COLO829 (cell line): ENCODE measurements around the gene TOM1.

Experiments
- DNase-seq: peaks from one replicate; pipeline ENCODE4 v3.0.0; 2012; ENCODE audit warnings: low spot score

Gene TOM1

GRCh38 chr22:35324067-35324466 is 24.4 kb downstream of the TOM1 start:
- DNase-seq: no peak

DNA sequence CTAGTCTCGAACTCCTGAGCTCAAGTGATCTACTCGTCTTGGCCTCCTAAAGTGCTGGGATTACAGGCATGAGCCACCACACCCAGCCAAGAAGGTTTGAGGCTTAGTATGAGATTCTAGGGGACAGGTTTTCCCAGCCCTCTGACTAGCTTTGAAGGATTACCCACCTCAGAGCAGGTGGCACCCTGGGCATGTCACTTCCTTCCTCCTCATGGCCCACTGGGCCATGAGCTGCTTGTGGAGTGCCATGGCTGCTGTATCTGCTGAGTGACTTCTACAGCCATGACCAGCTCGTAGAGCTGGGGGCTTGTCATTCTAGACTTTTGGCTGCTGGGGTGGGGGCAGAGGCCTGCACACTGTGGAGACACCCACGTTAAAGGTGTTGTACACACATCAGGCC is 25.1 kb downstream of the TOM1 start:
- DNase-seq: no peak

GRCh38 chr22:35325209-35325608 is 25.5 kb downstream of the TOM1 start:
- DNase-seq: no peak

DNA sequence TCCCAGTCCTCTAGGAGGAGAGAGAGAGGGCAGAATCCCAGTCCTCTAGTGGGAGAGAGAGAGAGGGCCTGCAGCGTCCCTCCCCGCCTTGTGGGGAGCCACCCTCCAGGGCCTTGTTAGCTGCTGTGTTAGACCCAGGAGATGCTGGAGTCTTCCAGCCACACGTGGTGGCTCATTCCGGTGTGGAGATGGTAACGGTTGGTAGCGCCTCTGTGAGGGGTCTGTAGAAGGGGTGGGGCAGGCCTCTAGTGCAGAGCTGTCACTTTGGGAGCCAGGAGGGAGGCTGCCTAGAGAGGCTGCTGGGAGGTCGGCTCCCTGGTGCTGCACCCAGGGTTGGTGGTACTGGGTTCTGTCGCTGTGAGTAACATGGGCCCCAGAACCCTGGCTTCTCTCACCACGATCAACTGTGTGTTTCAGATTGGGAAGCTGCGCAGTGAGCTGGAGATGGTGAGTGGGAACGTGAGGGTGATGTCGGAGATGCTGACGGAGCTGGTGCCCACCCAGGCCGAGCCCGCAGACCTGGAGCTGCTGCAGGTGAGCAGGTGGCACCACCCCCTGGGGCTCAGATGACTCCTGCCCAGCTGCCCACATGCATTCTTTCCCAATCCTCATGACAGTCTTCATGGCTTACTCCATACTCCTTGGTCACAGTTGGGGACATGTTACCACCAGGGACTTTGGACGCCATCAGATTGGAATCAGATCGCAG is 27.3 kb downstream of the TOM1 start:
- DNase-seq: no peak

DNA sequence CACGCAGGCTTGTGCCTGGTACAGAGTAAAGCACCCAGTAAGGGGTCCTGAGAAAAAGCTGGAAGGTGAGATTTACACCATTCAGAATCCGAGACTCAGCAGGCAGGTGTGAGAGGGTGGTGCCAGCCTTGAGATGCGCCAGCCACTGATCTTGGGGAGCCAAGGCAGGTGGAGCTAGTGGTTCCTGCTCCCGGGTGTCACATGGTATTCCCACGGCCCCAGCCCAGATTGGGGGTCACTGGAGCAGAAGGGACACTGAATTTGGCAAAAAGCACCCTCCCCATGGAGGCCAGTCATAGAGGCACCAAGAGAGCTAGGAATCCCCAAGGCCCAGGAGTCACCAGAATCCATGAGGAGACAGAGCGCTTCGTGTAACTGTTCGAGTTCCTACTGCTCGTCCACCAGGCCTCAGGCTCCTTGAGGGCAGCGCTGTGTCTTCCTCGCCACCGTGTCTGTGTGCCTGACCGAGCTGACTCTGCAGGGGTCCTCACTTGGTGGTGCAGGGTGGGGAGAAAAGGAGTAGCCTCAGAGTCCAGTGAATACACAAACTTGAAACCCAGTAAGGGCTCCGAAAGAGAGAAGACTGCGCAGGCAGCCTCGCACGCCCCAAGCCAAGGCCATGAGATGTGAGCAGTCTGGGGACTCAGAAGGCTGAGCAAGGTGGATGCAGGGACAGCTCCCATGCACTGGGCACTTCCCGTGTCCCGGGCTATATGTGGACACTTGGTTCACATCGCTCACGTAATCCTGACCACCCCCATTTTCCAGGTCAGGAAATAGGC is 28.2 kb downstream of the TOM1 start:
- no peak for DNase-seq

DNA sequence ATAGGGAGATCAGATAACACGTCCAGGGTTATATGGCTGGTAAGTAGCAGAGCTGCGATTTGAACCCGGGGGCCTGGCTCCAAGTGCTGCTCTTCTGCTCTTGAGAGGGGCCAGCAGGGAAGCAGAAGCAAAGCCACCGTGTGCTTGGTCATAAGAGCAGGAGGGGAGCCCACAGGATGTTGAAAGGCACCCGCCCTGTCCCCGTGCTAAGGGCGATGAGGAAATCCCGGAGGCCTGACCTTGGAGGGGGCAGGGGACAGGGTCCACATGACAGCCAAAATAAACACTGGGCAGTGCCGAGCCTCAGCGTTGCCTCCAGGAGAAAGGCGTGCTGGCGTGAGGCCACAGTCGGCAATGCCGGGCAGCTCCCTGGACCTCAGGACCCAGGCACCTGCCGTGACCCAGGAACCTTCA is 28.8 kb downstream of the TOM1 start:
- DNase-seq: no peak

GRCh38 chr22:35329114-35329847 is 29.6 kb downstream of the TOM1 start:
- DNase-seq: no peak

DNA sequence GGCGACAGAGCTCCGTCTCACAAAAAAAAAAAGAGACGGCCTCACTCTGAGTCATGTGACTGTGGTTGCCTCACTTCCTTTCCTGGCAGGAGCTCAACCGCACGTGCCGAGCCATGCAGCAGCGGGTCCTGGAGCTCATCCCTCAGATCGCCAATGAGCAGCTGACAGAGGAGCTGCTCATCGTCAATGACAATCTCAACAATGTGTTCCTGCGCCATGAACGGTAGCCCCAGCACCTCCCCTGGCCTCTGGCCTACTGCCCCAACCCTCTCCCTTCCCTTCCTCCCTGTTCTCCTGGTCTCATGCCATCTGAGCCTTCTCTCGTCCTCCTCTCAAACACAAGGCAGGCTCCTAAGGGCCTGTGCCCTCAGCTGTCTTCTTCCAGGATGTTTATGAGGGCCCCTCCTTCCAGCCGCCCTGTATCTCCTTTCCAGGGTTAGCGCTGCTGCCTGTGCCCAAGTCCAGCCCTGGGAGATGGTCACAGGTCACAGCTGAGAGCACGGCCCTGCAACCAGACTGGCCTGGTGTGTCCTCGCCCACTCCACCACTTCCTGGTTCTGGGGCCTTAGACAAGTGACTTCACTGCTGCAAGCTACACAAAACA is 30.7 kb downstream of the TOM1 start:
- no peak for DNase-seq

DNA sequence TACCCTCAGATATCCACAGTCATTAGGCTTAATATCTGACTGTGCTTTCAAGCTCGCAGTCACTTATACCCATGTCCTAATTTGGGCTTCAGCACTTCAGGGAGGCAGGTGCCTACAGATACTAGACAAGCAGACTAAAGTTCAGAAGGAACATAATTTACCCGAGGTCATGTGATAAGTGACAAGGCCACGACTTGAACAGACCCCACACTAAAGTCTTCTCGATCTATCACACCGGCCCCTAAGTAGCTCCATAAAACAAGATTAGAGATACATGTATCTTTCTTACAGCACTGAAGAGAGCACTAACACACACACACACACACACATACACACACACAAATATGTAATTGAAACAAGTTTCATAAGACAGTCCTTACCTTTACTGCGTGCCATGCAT is 32.6 kb downstream of the TOM1 start:
- no peak for DNase-seq

GRCh38 chr22:35333220-35333619 is 33.5 kb downstream of the TOM1 start:
- no peak for DNase-seq

DNA sequence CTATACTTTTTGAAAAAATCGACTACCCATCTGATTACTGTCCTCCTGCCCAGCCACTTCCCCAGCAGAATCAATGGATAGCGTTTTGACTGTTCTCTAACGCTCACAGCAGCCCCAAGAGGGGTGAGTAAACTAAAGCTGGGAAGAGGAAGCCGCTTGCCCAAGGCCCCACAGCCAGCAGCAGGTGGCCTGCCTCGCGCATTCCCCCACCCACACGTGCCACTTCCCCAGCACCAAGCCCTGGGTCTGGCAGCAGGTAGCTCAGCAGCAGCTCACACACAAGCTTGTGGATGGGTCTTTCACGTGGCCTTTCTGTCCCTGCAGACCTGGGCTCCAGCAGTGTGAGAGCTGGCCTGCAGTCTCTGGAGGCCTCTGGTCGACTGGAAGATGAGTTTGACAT is 34.3 kb downstream of the TOM1 start:
- no peak for DNase-seq

GRCh38 chr22:35335468-35335867 is 35.8 kb downstream of the TOM1 start:
- no peak for DNase-seq

DNA sequence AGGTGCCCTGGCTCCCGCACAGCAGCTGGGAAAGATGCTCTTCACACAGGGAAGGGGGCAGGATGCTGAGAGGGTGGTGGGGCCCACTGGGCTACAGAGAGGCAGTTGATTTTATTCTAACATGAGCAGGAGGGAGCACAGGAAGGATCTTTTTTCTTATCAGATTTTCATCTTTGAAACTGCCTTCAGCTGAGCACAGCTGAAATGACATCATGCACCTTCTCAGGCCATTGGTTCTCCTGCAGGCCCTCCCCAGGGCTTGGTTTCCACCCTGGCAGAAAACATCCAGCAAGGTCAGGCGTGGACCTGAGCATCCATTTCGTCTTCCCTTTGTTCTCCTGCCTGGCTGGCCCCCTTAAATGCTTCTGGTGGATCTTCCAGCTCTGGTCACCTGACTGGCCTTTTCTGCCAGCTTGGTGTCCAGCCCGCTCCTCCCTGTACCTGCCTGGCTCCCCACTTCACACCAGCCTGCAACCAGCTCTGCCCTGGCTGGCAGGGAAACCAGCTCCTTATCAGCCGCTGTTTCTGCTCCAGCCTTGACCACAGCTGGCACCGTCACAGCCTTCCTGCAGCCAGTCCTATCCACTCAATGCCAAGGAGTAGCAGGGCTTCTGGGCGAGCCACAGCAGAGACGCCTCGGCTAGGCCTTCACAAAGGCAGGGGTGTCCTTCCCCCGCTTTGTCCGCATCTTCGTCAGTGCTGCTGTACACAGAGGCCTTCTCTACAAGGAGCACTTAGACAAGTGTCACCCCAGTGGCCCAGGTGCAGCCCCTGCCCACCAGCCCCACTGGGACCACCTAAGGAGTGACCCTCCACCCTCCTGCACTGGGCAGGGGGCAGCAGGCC is 36.5 kb downstream of the TOM1 start:
- no peak for DNase-seq

- DNase-seq: no peak
Observed at GRCh38 chr22:35337932-35338331, 38.2 kb downstream of the TOM1 start.

DNA sequence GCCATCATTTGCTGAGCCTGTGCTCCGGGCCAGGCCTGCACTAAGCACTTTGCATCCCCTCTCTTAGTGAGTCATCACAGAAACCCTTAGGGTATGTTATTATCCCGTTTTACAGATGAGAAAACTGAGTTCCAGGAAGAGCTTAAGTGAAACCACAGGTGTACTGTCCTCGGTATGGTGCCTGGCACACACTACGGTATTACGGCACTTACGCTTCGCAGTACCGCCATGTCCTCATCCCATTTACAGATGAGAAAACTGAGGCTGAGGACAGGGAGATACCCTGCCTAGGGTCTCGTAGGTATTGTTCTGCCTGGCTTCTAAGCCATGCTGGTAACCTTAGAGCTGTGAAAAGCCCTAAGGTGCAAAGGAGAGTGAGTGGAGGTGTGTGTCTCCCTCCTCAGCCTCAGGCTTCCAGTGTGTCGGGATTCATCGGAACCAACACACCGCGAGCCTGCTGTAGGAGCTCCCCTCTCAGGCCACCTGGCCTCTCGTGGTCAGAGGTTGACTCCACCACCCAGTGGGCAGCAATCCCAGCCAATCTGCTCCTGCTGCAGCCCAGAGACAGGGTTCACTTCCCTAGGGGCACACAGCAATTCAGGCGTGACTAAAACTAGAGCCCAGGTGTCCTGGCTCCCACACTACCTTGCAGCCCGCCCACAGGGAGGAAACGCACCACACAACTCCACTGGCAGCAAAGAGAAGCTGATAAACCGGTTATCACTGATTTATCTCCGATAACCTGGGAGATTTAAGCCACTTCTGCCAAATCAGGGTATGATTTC is 41.6 kb downstream of the TOM1 start:
- no peak for DNase-seq

DNA sequence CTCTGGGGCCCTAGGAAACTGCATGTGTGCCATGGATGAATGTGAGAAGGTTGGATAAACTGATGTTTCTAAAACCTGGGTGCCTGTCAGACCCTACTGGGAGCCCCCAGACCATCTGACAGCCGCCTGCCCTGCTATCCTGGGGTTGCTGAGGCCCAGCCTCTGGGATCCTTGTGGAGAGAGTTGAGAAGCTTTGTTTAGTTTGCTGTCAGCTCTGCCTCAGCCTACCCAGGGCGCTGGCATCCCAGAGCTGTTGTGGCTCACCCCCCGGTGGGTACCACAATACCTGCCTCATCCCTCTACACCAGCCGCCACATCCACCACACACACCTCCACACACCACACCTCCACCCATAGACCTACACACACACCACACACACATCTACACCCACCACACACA is 42.7 kb downstream of the TOM1 start:
- no peak for DNase-seq

GRCh38 chr22:35343664-35344550 is 44.2 kb downstream of the TOM1 start:
- DNase-seq: no peak

DNA sequence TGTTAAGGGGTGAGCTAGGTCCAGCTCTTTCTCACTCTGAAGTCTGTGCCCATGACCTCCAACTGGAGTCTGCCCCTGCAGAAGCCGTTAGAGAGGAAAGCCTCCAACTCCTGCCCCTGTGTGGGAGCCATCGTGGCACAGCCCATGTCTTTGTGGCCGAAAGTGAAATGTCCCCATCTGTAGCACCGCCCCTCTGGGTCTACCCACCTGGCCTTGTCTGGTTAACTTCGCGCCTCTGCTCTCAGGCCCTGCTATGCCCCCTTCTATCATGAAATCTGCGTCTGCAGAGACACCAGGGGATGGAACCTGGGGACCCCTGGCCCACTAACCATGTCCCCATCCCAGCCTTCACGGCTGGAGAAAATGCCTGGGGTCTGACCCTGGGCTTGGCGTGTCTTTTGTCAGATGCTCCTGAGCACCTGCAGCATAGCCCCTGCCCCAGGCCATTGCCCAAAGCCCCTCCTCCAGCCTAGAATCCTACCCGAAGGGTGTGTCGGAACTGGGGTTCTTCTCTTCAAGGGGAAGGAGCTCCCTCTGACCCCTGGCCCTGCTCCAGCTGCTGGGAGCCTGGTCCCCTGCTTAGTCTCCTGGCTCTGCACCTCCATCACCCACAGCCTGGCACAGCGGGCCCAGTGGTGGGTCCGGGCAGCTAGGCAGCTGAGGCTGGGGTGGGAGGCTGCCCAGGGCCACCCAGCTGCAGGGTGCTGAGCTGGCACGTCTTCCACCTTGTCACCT is 45.4 kb downstream of the TOM1 start:
- DNase-seq: no peak
